GM18873 (cell line): ENCODE data around the gene ATF3.

Experiments used
- ATAC-seq: cut with Tn5 transposase; IDR thresholded peaks from one replicate; pipeline ENCODE4 v1.9.1; 2021; ENCODE audit warnings: mild to moderate bottlenecking, moderate library complexity, moderate number of reproducible peaks; ENCODE audit not compliant: unreplicated experiment, low FRiP score

The ATF3 gene

DNA sequence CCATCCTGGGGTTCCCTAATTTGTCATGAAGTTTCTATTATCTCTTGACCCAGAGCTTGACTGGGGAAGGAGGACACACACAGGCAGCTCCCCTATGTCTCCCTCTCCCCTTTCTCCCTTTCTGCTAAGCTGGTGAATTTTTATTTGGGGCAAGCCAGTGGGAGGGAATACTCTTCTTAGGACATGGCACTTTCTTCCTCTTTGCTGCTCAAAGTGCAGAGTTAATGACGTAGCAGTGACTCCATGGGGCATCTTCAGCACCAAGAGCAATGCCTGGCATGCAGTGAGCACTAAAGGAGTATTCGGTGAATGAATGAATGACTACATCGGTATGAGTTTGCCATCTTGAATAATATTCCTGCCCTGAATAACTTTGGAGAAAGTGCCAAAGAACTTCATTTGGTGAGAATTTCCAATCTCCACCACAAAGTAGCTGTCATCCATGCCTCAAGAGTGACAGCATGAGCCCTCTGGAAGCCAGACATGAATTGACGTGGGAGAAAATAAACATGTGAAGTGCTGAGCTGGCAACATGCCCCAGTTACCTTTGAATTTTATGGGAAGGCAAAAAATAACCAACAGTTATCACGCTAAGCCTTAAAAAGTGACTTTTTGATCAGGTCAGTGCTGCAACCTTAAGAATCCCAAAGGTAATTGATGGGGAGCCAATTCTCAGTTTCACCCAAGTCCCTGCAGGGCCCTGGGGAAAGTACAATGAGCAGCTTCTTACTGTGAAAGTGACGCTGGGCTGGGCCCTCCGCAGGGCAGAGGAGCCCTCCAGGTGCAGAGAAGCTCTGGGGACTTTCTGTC is 22.1 kb upstream of the ATF3 start:
- ATAC-seq, result no peak

DNA sequence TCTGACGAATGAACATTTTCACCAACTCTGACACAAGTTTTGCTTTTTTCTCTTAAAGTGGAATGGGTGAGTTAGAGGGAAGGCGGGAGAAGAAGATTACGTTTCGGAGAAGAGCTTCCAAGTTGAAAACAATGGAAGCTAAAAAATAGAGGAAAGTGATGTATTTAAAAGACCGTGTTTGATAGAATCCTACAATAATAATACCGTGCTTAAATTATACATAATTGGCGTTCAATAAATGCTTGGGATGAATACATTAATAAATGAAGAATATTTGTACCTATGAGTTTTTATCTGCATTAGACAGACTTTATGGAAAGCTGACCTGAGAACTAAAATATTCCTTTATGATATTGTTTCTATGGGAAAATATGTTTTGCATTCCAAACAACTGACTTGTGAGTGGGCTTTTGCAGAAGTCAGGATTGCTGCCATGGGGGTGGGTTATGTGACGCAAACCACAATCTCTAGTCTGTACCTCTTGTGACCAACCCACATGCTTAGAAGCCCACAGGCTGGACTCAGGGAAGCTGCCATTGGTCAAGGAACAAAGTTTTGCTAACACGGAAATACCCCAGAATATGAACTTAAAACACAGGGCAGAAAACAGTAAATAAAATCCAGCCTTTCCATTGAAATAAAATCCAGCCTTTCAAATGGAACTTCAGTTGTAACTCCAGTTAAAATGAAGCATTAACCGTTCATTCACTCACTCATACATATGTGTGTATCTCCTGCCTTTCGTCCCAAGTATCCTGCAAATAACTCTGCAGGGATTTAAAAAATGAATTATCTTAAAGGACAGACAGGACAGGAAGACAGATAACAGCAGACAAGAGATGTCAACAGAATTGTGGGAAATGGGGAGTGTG is 21.3 kb upstream of the ATF3 start:
- no peak for ATAC-seq

GRCh38 chr1:212587888-212588510 is 20.6 kb upstream of the ATF3 start:
- ATAC-seq, result no peak

GRCh38 chr1:212589446-212589845 is 19.1 kb upstream of the ATF3 start:
- ATAC-seq, result no peak

- ATAC-seq, result no peak
These were observed 16.6 kb upstream of the ATF3 start for GRCh38 chr1:212591922-212592321.

- ATAC-seq, result no peak
These were observed 14.7 kb upstream of the ATF3 start for GRCh38 chr1:212593821-212594251.

GRCh38 chr1:212594640-212595039 is 13.9 kb upstream of the ATF3 start:
- ATAC-seq, result no peak

GRCh38 chr1:212595229-212595628 is 13.3 kb upstream of the ATF3 start:
- no peak for ATAC-seq

GRCh38 chr1:212595787-212596714 is 12.5 kb upstream of the ATF3 start:
- ATAC-seq, result peak; percentile 93

- ATAC-seq, result no peak
These were observed 11.8 kb upstream of the ATF3 start for GRCh38 chr1:212596798-212597197.

DNA sequence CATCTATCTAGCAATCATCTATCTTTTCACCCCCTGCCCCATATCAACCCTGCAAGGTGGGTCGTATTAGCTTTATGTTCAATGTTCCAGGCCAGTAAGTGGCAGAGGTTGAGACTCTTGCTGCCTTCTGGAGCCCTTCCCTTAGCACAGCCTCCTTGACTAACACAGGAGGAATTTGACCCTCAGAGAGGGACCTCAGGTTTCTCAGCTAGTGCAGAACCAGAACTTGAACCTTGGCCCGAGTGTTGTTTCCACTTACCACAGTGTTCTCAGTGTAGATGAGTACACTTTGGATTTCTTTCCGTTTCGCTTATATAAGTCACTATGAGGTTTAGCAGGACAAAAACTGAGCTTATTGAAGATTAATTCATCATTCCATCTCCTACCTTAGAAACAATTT is 11.1 kb upstream of the ATF3 start:
- no peak for ATAC-seq

DNA sequence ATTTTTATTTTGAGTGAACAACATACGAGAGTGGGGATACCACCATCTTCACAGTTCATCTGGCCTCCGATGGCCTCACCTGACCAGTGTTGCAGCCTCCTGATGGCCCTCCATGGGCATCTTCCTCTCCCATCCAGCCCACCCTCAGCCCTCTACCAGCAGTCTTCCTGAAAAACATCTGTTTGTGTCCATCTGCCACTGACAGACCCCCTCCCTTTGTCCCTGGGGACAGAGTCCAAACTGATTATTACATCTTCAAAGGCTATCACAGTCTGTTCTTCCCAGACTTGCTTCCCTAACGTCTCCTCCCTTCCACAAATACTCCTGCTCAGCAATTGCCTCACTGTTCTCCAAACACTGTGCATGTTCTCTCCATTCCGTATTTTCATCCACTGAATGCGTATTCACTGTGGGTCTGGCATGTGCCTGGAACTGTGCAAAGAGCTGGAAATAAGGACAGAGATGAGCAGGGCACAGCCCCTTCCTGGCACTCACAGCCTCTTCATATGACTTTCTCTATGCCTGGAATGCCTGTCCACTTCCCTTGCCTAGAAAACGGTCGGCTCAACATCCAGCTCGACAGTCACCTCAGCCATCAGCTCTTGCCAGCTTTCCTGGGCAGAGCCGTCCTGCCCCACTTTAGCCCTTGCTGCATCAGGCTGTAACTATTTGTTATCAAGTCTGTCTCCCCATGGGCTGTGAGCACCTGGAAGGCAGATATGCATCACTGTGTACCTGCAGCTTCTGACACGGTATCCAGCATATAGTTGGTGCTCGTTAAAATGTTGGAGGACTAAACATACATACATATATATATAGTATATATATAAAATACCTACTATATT is 8.3 kb upstream of the ATF3 start:
- no peak for ATAC-seq

DNA sequence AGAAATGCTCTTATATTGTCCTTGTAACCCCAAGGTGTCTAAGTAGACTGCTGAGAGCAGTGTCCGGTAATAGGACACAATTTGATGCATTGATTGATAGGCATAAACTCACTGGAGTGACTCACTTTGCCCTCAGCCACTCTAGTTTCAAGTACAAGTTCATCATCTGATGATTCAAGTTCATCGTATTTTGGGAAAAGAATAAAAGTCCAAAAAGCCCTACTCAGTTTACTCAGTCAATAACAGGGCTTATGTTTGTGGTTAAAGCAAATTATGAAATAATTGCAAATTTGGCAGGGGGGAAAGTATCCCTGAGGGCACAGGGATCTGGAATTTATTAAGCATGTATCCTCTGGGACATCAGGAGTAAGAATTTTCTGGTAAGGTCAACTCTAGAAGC is 7.6 kb upstream of the ATF3 start:
- ATAC-seq, result no peak

DNA sequence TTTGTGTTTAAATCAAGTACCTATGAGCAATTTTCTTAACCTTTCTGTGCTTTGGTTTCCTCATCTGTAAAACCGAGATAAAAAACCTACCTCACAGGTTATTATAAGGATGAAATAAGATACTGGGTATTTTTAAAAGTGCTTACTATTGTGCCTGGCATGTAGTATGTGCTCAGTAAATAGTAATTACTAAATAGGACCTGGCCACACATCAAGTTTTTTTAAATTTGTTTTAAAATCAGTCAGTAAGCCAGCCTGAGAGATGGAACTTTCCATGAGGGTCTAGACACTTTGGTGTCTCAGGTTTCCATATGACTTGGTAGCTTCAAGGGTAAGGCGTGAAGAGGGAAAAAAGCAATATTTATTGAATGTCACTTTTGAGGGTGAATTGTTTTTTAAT is 7.0 kb upstream of the ATF3 start:
- ATAC-seq, result no peak

DNA sequence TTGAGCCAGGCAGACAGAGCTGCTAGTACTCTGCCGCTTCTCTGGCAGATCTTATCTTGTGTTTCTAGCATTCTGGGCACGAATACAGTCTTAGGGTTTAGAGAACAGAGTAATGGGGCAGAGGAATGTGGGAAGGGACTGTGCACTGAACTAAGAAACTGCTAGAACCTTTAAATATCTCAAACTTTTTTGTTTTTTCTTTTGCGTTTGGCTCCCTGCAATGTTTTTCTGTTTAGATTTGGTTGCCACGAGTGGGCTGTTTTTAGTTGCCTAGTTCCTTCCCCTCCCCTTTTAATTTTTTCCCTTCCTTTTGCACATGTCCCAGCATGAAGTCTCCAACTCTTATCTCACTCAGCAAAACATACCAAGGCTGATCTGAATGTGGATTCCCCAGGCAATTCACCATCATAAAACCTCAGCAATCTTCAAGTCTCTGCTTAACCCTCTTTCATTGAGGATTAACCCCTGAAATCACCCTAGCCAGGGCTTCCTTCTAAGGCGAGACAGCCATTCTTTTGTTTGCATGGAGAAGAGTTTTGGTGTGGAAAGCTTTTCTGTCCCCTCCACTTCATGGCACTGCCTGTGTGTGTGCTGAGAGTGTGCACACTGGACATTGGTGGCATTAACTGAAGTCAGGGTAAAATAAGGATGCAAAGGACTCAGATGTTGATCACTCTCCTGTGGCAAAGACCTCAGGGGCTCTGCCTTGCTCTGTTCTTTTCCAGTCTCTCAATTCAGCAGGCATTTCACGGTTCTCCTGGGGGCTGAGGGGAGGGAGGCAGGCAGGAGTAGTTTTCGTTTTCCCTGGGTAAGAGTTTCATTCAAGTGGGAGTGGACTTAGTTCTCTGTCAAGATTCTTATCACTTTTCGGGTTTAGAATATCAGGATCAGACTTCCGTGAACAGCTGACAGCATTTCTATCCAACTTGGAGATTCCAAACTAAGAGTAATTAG is 2.8 kb upstream of the ATF3 start:
- ATAC-seq, result no peak

DNA sequence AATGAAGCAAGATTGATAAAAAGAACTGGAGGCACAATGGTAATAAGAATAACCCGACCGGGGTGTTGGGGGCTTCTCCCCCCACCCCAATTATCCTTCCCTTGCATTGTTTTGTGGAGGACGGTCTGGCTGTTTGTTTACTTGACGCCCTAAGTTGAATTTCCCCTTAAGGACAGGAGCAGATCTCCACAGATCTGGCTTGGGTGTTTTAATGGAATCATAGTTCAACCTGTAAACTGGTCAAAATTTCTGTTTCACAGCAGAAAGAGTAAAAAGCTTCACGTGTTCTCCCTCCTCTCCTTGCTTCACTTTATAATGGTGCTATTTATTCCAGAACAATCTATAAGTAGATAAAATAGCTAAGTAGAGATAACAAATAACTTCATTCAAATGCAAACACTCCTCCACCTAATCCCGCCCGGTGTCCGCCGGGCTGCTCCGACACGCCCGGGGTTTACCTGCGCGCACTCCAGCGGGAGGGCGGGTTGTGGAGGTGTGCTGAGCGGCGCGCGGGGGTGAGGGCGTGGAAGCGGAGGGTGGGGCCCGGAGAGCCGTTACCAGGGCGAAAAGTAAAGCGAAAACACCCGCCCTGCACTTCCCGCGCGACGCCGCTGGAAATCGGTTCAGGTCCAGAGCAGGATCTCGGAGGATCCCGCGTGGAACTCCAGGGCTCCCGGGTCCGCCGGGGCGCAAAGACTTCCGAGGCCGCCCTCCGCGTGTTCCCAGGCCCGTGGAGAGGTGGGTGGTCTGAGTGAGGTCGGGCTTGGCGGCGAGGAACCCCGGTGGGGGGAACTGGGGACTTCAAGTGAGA is 2.0 kb upstream of the ATF3 start:
- ATAC-seq, result no peak

GRCh38 chr1:212607206-212607912 is 1.2 kb upstream of the ATF3 start:
- no peak for ATAC-seq
